ENCODE data around the gene EEF1AKMT4.

Gene EEF1AKMT4

DNA sequence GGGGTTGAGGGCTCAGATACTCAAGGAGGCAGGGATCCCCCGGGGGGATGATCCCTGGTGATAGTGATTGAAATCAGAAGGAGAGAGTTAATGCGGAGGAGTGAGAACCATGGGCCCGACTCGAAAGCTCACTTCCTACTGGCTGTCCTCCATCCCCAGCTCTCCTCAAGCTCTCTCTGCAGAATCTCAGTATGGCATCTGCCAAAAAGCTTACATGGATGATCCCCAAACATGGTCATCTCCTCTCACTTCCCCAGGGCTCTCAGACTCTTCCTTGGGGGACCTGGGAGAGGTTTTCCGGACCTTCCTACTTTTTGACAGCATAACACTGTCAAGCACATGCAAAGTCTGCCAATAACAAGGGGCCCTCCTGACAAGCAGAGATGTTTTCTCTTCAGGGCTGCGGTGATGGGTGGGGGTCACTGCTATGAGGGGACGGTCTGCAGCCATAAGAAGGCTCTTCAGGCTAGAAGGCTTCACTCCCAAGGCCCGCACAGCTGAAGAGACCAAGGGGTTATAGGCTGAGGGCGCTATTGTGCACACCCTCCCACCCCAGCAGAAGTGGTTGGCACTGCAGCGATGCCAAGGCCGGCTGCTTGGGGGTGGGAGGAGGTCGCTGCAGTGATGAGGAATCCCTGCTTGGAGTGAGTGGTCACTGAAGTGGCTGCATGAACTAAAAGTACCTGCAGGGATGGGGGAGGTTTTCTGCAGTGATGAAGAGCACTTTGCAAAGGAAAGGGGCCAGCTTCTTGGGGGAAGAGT is 20.9 kb upstream of the EEF1AKMT4 start:
- H3K4me3 ChIP-seq (replicated peaks; ENCODE audit: low read depth, low read length) = no peak overlapping the region; the same call in 1 of the 2 replicates
- no peaks in the 10 kb centered on the region; the same call in 1 of the 2 replicates for H3K27me3 ChIP-seq (replicated peaks; ENCODE audit: control insufficient read depth, insufficient read depth, low read length)
- no peaks in the 10 kb centered on the region for H3K36me3 ChIP-seq (ENCODE audit: control insufficient read depth, insufficient read depth, low read length)
- no peak for DNase-seq (ENCODE audit: extremely low read depth, insufficient read length)
- TF ChIP-seq, protein P1, sequence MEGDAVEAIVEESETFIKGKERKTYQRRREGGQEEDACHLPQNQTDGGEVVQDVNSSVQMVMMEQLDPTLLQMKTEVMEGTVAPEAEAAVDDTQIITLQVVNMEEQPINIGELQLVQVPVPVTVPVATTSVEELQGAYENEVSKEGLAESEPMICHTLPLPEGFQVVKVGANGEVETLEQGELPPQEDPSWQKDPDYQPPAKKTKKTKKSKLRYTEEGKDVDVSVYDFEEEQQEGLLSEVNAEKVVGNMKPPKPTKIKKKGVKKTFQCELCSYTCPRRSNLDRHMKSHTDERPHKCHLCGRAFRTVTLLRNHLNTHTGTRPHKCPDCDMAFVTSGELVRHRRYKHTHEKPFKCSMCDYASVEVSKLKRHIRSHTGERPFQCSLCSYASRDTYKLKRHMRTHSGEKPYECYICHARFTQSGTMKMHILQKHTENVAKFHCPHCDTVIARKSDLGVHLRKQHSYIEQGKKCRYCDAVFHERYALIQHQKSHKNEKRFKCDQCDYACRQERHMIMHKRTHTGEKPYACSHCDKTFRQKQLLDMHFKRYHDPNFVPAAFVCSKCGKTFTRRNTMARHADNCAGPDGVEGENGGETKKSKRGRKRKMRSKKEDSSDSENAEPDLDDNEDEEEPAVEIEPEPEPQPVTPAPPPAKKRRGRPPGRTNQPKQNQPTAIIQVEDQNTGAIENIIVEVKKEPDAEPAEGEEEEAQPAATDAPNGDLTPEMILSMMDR (IDR thresholded peaks at IDR 0.05; ENCODE audit: insufficient read depth, low read length, poor library complexity, severe bottlenecking) = no peak

DNA sequence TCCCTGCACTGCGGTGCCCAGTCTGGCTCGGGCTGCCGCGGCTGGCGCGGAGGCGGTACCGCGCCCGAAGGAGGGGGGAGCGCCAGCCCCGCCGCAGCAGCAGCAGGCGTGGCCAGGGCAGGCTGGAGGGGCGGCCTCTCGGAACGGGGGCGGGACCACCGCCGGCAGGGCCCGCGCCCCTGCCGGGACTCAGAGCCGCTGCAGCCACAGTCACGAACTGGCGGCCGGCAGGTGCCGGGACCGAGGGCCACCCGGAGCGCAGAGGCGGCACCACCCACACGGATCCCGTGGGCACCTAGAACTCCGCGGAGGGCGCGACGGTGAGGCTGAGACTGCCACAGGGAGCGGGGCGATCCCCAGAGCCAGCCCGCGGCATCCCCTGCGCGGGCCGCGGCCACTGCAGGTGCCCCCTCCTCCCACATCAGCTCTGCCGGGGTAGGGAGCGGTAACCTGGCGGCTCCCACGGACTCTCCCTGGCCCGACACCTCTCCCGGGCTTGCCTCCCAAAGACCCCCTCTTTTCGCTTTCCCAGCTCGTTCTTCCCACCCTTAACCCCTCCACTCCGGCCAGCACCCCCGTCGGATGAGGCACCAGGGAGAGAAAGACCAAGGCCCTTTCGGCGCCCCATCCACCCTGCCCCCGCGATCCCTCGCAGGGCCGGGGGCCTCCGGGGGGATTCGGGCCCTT is 19.9 kb upstream of the EEF1AKMT4 start, which contains the start of gene VWA5B2:
Gene VWA5B2, plus strand, starts transcription at position 192 of the 687 bp plus-strand sequence. CDS start 944 bp downstream, outside the sequence.
- Histone ChIP-seq H3K4me3 (replicated peaks; ENCODE audit: low read depth, low read length) (peak within 1 kb of the TSS; percentile 50), H3K27me3 (replicated peaks; ENCODE audit: control insufficient read depth, insufficient read depth, low read length) (no peaks in the 10 kb centered on the region; the same call in 1 of the 2 replicates), H3K36me3 (ENCODE audit: control insufficient read depth, insufficient read depth, low read length) (no peaks in the 10 kb centered on the region)
- TF ChIP-seq, protein P1 (IDR thresholded peaks at IDR 0.05; ENCODE audit: insufficient read depth, low read length, poor library complexity, severe bottlenecking) = peak; percentile 5
- DNase-seq (ENCODE audit: extremely low read depth, insufficient read length) = peak; percentile 79

DNA sequence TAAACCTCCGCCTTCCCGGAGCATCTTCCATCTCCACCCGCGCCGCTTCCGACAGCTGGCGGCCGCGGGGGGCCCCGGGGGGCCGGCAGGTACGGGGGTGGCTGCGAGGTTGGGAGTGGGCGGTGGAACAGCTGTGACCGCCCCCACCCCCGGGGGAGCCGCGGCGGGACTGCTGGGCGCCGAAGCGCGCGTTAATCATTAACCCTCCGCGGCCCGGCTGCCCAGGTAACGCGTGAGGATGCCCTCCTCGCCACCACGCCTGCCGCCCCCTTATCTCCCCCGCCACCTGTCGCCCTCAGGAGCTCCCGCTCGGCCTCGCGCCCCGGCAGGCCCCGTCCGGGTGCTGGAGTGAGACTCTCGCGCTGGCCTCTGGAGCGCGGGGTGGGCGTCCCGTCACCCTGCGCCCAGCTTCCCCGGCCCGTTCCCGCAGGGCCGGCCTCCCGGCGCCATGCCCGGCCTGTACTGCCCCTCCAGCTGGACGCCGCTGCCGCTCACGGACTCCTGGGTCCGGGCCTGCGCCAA is 19.3 kb upstream of the EEF1AKMT4 start:
- Histone ChIP-seq H3K4me3 (replicated peaks; ENCODE audit: low read depth, low read length) (peak overlapping the region; percentile 50), H3K36me3 (ENCODE audit: control insufficient read depth, insufficient read depth, low read length) (no peaks in the 10 kb centered on the region), H3K27me3 (replicated peaks; ENCODE audit: control insufficient read depth, insufficient read depth, low read length) (no peaks in the 10 kb centered on the region; the same call in 1 of the 2 replicates)
- TF ChIP-seq, protein P1 (IDR thresholded peaks at IDR 0.05; ENCODE audit: insufficient read depth, low read length, poor library complexity, severe bottlenecking) = no peak
- DNase-seq (ENCODE audit: extremely low read depth, insufficient read length) = no peak

DNA sequence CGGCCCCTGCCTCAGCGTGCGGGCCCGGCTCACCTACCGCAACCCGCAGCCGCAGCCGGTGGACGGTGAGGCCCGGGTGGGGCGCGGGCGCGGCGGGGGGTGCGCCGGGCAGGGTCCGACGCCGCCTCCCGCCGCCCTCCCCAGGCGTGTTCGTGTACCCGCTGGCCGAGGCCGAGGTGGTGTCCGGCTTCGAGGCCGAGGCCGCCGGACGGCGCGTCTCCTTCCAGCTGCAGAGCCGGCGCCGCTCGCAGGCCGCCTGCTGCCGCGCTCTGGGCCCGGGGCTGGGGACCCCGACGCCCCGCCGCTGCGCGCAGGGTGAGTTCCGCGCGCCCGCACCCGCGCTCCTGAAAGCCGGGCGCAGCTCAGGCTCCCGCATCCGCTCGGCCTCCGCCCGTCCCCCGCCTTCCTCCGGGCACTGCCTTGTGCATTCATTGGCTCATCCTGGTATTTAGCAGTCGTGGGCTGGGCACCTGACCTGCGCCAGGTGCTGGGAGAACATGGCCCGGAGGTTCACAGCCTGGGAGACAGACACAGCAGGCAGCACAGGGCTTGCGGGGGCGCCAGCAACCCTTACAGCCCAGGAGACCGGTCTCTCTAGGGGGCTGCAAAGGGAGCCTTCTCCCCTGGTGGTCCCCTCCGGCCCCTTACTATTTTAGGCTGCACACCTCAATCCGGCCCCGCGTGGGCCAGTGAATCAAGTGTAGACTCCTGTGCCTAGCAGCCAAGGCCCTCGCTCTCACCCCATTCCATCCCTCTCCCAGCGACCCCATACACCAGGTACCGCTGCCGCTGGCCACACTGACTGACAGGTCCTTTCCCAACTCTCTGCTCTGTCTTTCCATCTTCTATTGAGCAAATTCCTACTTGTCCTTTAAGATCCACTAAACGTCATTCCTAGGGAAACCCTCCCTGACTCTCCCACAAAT is 18.6 kb upstream of the EEF1AKMT4 start:
- no peak for DNase-seq (ENCODE audit: extremely low read depth, insufficient read length)
- no peaks in the 10 kb centered on the region; the same call in 1 of the 2 replicates for H3K27me3 ChIP-seq (replicated peaks; ENCODE audit: control insufficient read depth, insufficient read depth, low read length)
- no peaks in the 10 kb centered on the region for H3K36me3 ChIP-seq (ENCODE audit: control insufficient read depth, insufficient read depth, low read length)
- TF ChIP-seq, protein P1 (IDR thresholded peaks at IDR 0.05; ENCODE audit: insufficient read depth, low read length, poor library complexity, severe bottlenecking) = no peak
- no peak overlapping the region for H3K4me3 ChIP-seq (replicated peaks; ENCODE audit: low read depth, low read length)

DNA sequence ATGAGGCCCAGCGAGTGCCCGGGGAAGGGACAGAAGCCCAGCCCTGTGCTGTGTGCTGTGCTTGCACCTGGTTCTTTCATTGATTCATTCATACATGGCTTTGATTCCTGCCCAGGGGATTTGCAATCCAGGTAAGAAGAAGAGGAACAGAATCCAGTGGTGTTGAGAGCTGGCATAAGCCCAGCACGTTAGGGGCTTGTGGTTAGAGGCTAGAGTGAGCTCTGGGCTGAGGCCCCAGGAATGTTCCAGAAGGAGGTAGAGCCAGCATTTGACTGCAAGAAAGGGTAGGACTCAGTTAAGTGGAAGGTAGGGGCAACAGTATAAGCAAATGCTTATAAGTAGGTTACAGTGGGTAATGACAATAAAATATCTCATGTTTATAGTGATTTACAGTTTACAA is 17.8 kb upstream of the EEF1AKMT4 start:
- Histone ChIP-seq H3K36me3 (ENCODE audit: control insufficient read depth, insufficient read depth, low read length) (no peaks in the 10 kb centered on the region), H3K4me3 (replicated peaks; ENCODE audit: low read depth, low read length) (no peak overlapping the region), H3K27me3 (replicated peaks; ENCODE audit: control insufficient read depth, insufficient read depth, low read length) (no peaks in the 10 kb centered on the region; the same call in 1 of the 2 replicates)
- no peak for DNase-seq (ENCODE audit: extremely low read depth, insufficient read length)
- TF ChIP-seq, protein P1 (IDR thresholded peaks at IDR 0.05; ENCODE audit: insufficient read depth, low read length, poor library complexity, severe bottlenecking) = no peak
